Eye (tissue), 1 donor: ENCODE measurements around the gene SLC44A5.
"Not testable (repeated sequence)": the region's sequence is repeated elsewhere in the genome, so short reads cannot be mapped to it uniquely, and the experiment has no call there.

Source experiments
- DNase-seq: peaks from one replicate; pipeline ENCODE4 v3.0.0-alpha.2; 2015

The SLC44A5 gene

GRCh38 chr1:75520862-75521475 lies 89.9 kb downstream of the SLC44A5 start:
- no peak for DNase-seq

- DNase-seq, result no peak
These were observed 91.1 kb downstream of the SLC44A5 start for GRCh38 chr1:75519651-75520427.

GRCh38 chr1:75518686-75519085 lies 92.2 kb downstream of the SLC44A5 start:
- no peak for DNase-seq

DNA sequence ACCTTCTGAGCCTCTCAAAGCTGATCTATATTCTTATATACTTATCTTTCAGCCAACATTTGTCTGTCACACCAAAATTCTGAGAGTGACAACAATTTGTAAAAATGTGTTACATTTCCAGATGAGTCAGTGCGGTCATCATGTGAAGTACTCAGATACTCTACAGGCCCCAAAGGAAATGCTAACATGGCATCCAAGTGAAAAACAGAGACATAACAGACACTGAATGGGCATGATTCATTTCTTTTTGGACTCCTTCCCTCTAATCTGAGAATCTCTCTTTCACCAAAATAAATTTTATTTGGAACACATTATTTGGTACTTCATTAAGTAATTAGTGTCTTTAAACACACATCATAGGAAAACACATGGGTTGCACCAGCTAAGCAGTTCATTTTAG lies 96.6 kb downstream of the SLC44A5 start:
- no peak for DNase-seq

GRCh38 chr1:75506976-75507375 lies 103.9 kb downstream of the SLC44A5 start:
- DNase-seq, result no peak

DNA sequence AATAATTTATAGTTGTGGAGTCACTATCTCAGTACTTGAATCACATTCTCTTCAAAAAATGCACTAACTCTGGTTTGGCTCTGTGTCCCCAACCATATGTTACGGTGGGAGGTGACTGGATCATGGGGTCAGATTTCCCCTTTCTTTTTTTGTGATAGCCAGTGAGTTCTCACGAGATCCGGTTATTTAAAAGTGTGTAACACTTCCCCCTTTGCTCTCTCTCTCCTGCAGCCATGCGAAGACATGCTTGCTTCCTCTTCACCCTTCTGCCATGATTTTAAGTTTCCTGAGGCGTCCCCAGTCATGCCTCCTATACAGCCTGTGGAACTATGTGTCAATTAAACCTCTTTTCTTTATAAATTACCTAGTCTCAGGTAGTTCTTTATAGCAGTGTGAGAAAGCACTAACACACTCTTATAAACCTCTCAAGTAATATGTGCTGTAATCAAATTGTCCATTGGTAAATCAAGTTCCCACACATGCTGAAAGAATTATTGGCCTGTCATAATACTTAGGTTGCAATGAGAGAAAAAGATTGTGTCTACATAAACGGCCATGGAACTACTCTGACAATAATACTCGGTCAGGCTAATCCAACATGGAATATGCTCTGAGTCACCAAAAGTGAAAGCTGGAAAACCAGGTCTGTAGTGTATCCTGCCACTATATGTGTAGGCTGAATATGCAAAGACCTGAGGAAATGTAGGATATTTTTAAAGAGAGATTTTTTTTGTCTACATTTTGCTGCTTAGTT lies 107.5 kb downstream of the SLC44A5 start:
- DNase-seq, result no peak

DNA sequence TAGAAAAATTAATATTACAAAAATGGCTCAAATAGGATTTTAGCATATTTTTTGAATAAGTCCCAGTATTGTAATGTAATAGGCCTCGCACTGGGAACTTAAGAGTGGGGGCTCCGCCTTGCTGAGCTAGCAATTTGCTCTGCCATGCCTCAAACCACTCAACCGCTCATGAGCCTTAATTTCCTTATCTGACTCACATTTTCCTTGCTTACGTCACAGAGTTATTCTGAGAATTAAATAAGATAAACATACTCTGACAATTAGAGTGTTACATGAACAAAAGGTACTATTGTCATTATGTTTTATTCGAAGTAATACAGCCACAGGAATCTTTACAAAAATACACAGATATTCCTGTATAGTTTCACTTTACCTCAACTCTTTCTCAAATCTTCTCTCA lies 108.1 kb downstream of the SLC44A5 start:
- no peak for DNase-seq

- no peak for DNase-seq
These were observed 109.2 kb downstream of the SLC44A5 start for GRCh38 chr1:75501577-75502295.

DNA sequence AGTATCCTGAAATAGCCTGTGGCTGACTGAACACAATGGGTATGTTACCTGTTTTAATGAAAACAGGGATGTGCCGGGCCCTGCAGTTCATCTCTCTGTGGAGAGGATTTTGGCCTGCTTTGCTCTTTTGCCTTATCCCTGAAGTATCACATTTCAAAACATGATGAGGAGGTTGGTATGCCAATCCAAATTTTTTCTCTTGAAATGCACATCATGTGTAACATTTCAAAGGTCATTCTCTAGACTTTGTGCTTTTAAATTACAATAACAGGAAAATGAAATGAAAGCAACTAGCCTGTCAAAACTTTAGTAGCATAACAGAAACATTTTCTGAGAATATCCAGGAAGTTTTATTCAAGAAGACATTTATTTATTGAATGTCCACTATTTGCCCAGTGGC lies 118.9 kb downstream of the SLC44A5 start:
- no peak for DNase-seq

- no peak for DNase-seq
These were observed 123.5 kb downstream of the SLC44A5 start for GRCh38 chr1:75487399-75487798.

DNA sequence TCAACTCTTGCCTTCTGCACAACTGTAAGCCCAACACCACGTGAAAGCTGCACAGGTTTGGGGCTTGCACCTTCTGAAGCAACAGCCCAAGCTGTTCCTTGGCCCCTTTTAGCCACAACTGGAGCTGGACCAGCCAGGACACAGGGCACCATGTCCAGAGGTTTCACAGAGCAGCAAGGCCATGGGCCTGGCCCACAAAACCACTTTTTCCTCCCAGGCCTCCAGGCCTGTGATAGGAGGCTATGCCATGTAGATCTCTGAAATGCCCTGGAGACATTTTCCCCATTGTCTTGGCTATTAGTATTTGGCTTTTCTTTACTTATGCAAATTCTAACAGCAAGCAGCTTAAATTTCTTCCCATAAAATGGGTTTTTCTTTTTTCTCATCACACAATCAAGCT lies 126.1 kb downstream of the SLC44A5 start:
- DNase-seq, result no peak

GRCh38 chr1:75482951-75483350 lies 128.0 kb downstream of the SLC44A5 start:
- DNase-seq, result no peak

- not testable (repeated sequence) for DNase-seq
These were observed 134.4 kb downstream of the SLC44A5 start for GRCh38 chr1:75476486-75476885.

GRCh38 chr1:75475696-75476095 lies 135.2 kb downstream of the SLC44A5 start:
- no peak for DNase-seq

DNA sequence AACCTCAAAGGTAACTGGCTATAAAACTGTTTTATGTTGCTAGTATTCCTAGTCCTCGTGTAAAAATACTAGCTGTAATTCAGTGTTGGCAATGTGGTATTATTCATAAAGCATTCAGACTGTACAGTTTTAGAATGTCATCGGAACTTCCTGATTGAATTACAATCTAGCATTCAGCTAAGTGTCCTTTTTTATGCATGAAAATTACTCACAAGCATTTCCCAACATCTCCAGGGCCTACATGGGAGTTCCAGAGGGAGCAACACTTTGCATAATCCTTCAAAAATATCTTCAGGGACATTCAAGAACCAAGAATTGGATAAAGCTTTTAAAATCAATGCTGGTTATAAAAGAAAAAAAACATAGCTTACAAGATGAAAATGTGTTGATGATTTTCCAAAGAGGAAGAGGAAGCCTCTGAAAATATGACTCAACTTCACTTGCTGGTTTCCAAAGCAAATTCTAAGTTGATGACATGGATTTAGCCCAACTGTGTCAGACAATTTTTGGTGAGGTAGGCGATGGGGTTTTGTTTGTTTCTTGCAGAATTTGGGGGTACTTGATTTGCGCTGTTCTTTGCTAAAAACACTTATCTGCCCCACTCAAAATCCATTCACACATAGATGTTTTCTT lies 137.8 kb downstream of the SLC44A5 start:
- no peak for DNase-seq

DNA sequence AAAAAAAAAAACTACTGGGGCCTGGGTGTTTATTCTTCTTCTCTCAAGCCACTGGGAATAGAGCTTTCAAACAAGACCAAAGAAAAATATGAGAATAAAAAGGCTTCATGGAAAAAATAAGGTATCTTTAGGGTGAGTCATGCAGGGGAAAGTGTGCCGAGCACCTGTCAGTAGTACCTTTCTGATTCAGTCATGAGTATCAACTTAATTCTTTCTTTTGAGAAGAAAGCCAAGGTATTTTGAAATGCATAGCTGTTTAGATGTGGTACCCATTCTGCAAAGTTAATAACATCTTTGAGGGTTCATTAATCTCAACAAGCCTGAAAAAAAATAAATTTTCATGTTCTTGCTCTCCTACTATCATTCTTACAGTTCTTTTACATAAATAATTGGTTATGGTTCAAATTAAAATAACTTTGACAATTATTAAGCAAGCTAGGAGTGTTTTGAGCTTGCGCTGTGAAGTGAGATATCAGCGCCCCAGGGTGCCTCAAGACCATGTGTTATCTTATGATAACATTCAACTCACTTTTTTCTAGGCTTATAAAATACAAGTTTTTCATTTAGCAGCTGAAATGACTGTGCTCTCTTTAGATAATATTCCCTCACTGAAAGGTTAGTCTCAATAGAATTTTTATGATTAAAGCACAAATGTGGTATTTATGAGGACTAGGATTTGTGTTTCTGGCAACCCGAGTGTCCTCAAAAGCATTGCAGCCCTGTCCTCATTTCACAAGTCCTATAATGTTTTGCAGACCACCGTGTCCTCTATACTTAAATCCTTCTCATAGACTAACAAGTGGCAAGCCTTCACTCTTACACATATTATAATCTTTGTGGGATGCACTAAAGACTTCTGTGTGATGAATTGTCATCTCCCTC lies 138.6 kb downstream of the SLC44A5 start:
- DNase-seq, result no peak

GRCh38 chr1:75471252-75471651 lies 139.7 kb downstream of the SLC44A5 start:
- DNase-seq, result no peak

GRCh38 chr1:75470448-75470847 lies 140.5 kb downstream of the SLC44A5 start:
- no peak for DNase-seq

- no peak for DNase-seq
These were observed 141.2 kb downstream of the SLC44A5 start for GRCh38 chr1:75469586-75470173.

- DNase-seq, result no peak
These were observed 149.0 kb downstream of the SLC44A5 start for GRCh38 chr1:75461808-75462325.

DNA sequence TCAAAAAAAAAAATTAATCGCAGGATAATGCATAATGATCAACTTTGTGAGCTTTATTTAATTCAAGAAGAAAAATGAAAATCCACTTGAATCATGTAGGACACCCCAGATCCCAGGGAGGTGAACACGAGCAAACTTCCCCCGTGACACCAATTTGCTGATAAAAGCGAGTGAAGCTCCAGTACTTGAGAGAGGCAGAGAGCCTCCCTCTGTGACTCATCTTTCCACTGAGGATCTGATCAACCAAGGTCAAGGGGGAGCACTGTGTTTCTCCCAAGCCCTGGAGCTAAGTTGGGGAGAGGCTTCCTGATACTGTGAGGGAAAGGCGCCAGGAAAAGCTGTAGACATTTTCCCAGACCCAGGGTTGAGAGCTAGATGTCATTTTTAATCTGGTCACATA lies 160.9 kb downstream of the SLC44A5 start:
- no peak for DNase-seq
